Measurements from ENCODE around the gene TMEM165.

DNA sequence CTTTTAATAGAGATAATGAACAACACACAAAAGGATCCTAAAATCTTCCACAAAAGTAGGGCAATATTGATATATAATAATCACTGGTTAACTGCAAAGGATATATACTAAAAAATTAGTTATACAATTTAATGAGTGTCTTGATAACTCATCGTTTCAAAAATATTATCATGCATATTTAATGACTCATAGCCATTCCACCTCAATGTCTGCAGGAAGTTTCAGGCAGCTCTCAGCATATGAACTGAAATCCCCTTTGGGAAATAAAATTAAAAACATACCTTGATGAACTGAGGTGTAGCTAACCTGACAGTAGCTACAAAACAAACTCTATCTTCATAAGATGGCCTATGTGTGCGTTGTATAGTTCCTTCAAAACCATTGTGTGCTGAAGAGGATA, 62.9 kb downstream of the TMEM165 start:
- TF ChIP-seq, protein P1, sequence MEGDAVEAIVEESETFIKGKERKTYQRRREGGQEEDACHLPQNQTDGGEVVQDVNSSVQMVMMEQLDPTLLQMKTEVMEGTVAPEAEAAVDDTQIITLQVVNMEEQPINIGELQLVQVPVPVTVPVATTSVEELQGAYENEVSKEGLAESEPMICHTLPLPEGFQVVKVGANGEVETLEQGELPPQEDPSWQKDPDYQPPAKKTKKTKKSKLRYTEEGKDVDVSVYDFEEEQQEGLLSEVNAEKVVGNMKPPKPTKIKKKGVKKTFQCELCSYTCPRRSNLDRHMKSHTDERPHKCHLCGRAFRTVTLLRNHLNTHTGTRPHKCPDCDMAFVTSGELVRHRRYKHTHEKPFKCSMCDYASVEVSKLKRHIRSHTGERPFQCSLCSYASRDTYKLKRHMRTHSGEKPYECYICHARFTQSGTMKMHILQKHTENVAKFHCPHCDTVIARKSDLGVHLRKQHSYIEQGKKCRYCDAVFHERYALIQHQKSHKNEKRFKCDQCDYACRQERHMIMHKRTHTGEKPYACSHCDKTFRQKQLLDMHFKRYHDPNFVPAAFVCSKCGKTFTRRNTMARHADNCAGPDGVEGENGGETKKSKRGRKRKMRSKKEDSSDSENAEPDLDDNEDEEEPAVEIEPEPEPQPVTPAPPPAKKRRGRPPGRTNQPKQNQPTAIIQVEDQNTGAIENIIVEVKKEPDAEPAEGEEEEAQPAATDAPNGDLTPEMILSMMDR (IDR thresholded peaks at IDR 0.05): no peak
- no peak for TF ChIP-seq POLR2A (IDR thresholded peaks at IDR 0.05)
